Bronchial epithelial cell (primary cell): Measurements from ENCODE around the gene SCNN1A. TPM values are rescaled to one million over a fixed set of nuclear protein-coding genes. Genes with fewer than 3 reads are reported as not detected.
A peak's percentile ranks its signal among the peaks of the same experiment; 100 is the strongest.

Experiments used
- DNase-seq: peaks from one replicate; pipeline ENCODE4 v3.0.0-alpha.2; 2010; ENCODE audit warnings: low read depth
- FAIRE-seq: peaks from 2 replicates; lab custom pipeline; 2011; peaks lifted over from hg19 to GRCh38; lab: Jason Lieb, UNC
- H3K27me3 ChIP-seq: 2 replicates; pipeline ENCODE4 v1.5.1; 2011; ENCODE audit warnings: low read length; ENCODE audit not compliant: control insufficient read depth, insufficient read depth
- H3K36me3 ChIP-seq: 2 replicates; pipeline ENCODE4 v1.5.1; 2011; ENCODE audit warnings: low read length; ENCODE audit not compliant: control insufficient read depth, insufficient read depth
- H3K4me3 ChIP-seq: 2 replicates; pipeline ENCODE4 v1.5.1; 2011; ENCODE audit warnings: mild to moderate bottlenecking, low read depth, low read length, control low read depth
- total RNA-seq: library from RNA; depleted of rRNA; stranded (reverse); fragments of >200 nt; gene quantifications from 2 replicates; pipeline ENCODE4 v1.2.1, GENCODE V29; 2014
- TF ChIP-seq, protein P1 (sequence below): IDR thresholded peaks from 2 replicates; pipeline ENCODE4 v1.5.1; 2011; ENCODE audit warnings: mild to moderate bottlenecking, moderate library complexity, low read length, control low read depth, inconsistent platforms; ENCODE audit not compliant: insufficient read depth, severe bottlenecking

The SCNN1A gene
- total RNA-seq, 1 donor from 2014 or later, result 57.7 TPM

DNA sequence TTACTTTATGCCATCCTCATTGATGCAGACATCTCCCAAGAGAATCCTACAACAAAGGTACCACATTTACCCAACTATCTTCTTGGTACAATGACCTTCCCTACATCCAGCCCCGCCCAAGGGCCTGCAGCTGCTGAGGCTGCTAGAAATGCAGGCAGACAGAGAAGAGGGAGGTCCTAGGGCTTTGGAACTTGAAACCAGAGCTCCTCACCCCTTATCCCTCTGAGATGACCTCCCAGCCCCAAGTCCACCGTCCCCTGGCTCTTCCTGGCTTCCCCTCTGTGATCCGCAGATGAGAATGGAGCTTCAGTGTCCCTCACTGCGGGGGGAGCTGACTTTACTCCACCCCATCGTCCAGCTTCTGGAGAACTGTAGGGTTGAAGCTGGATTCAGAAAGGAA, 31.8 kb downstream of the SCNN1A start:
- H3K27me3 ChIP-seq, result no peaks in the 10 kb centered on the region
- peaks cover 4% of the 10 kb centered on the region for H3K36me3 ChIP-seq
- no peak for FAIRE-seq
- no peak for DNase-seq
- TF ChIP-seq, protein P1, sequence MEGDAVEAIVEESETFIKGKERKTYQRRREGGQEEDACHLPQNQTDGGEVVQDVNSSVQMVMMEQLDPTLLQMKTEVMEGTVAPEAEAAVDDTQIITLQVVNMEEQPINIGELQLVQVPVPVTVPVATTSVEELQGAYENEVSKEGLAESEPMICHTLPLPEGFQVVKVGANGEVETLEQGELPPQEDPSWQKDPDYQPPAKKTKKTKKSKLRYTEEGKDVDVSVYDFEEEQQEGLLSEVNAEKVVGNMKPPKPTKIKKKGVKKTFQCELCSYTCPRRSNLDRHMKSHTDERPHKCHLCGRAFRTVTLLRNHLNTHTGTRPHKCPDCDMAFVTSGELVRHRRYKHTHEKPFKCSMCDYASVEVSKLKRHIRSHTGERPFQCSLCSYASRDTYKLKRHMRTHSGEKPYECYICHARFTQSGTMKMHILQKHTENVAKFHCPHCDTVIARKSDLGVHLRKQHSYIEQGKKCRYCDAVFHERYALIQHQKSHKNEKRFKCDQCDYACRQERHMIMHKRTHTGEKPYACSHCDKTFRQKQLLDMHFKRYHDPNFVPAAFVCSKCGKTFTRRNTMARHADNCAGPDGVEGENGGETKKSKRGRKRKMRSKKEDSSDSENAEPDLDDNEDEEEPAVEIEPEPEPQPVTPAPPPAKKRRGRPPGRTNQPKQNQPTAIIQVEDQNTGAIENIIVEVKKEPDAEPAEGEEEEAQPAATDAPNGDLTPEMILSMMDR, result no peak
- no peak overlapping the region for H3K4me3 ChIP-seq

DNA sequence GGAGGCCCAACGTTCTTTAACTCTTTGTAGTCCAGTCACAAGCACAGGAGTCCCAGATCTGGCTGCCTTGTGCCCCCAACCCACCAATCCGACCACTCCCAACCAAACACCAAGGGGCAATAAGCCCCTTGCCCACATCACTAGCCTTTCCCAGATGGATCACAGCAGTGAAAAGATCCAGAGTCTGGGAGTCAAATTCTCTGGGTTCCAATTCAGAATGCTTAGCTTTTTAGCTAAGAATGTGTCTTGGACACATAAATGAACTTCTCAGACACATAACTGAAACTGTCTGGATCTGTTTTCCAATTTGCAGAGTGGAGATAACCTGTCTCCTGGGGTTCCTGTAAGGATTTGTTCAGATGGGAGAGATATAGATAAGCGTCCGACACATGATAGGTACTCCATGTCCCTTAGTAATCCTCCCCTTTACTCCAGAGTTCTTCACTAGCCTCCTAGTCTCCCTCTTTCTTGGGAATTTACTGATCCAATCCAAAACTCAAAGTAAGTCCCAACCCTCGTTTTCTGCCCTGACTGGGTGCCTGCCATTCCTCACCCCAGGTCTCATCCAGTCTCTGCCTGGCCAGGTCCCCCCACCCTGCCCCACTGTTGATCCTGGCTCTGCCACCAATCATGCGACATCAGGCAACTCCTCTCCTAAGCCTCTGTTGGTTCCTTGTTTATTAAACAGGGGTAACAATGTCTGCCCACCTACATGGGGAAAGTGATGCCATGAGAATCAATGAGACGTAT, 33.0 kb downstream of the SCNN1A start:
- H3K4me3 ChIP-seq, result peak overlapping the region; percentile 82
- FAIRE-seq (no peak), DNase-seq (peak; percentile 33)
- peaks cover 3% of the 10 kb centered on the region for H3K36me3 ChIP-seq
- TF ChIP-seq, protein P1, result no peak
- no peaks in the 10 kb centered on the region for H3K27me3 ChIP-seq

- no peaks in the 10 kb centered on the region for H3K27me3 ChIP-seq
- H3K4me3 ChIP-seq, result peak within 1 kb of the TSS; percentile 82
- DNase-seq (peak; percentile 70), FAIRE-seq (no peak)
- H3K36me3 ChIP-seq, result peaks cover 5% of the 10 kb centered on the region
- TF ChIP-seq, protein P1, result no peak
These were observed 33.8 kb downstream of the SCNN1A start, which contains the start of gene TNFRSF1A for GRCh38 chr12:6341417-6342139. Gene TNFRSF1A (minus strand): TSS chr12:6342076. CDS start chr12:6341814, 262 bp downstream.

GRCh38 chr12:6340745-6341416, 34.5 kb downstream of the SCNN1A start:
- Histone ChIP-seq H3K27me3 (no peaks in the 10 kb centered on the region), H3K36me3 (peaks cover 5% of the 10 kb centered on the region), H3K4me3 (peak overlapping the region; percentile 82)
- FAIRE-seq, result no peak
- DNase-seq, result no peak
- TF ChIP-seq, protein P1, result no peak

DNA sequence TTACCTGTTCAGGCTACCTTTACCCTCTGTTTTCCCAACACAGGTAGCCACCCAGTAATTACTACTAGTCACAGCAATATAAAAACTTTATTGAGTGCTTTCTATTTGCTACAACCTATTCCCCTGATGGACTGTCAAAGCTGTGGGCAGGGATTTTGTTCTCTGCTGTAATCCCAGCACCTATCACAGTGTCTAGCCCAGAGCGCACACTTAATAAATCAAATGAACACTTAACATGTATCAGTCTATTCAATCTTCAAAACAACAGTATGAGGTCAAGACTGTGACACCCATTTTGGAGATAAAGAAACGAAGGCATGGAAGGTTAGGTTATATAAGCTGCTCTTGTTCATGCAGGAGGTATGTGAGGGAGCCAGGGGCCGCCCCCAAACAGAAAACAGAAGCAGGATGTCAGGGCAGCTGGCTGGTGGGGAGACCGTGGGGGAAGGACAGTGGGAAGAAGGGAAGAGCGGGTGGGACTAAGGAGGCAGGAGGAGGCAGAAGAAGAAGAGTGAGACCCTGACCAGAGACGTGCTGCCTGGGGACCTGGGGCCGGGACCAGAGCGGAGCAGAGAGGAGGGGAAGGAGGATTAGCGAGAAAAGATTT, 35.2 kb downstream of the SCNN1A start:
- no peak for FAIRE-seq
- DNase-seq, result peak; percentile 44
- TF ChIP-seq, protein P1, result no peak

More for the DNA sequence above, 35.2 kb downstream of the SCNN1A start:
- Histone ChIP-seq H3K4me3 (peak overlapping the region; percentile 82), H3K36me3 (peaks cover 8% of the 10 kb centered on the region), H3K27me3 (no peaks in the 10 kb centered on the region)
